Measurements from ENCODE around the gene MATN3. TPM values are rescaled to one million over a fixed set of nuclear protein-coding genes. Genes with fewer than 3 reads are reported as not detected.

Gene MATN3
- total and polyA plus RNA-seq, 2 of the 13 experiments (the other 11 are each of a cell fraction or from before 2014, with no cell fraction given), result 36.1 to 208 TPM

DNA sequence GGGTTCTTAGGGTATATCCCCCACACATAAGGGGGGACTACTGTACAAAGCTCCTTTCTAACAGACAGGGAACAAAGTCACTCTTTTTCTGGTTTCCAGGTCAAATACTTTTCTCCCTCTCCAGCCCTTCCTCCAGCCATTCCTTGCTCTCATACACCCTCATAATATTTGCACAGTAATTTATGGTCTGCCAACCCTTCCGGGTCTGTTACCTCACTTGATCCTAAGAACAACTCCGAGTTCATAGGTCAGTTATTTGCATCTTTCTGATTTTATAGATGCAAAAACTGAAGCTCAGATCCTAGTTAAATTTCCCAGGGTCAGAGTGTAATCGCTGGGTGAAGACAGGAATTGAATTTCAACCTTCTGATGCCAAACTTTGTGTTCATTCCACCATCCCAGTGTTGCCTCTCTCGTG, 14.8 kb upstream of the MATN3 start (continued):
- no peak for TF ChIP-seq TOPORS (CRISPR knock-in tag; IDR thresholded peaks at IDR 0.05)
- no peak for TF ChIP-seq ZNF629 (CRISPR knock-in tag; conservative IDR thresholded peaks at IDR 0.05)
- TF ChIP-seq NR2F1 (CRISPR knock-in tag; IDR thresholded peaks at IDR 0.05), result peak in 1 of 2 experiments; percentile 38; a peak in 1 of 4 replicates
- TF ChIP-seq THAP11 (CRISPR knock-in tag; IDR thresholded peaks at IDR 0.05), result no peak; the same call in 1 of the 2 replicates
- no peak for TF ChIP-seq RFX1 (IDR thresholded peaks at IDR 0.05)
- TF ChIP-seq ZNF317 (CRISPR knock-in tag; IDR thresholded peaks at IDR 0.05), result 0 out of 2 replicates have a peak, but pooled peaks have one; percentile 47
- TF ChIP-seq ZNF530 (CRISPR knock-in tag; IDR thresholded peaks at IDR 0.05; ENCODE audit: low read depth), result no peak
- TF ChIP-seq MEIS2 (CRISPR knock-in tag; IDR thresholded peaks at IDR 0.05), result peak; percentile 68; the same call in 1 of the 2 replicates
- TF ChIP-seq ISL2 (CRISPR knock-in tag; IDR thresholded peaks at IDR 0.05), result peak; percentile 47; the same call in 1 of the 2 replicates
- TF ChIP-seq NR2F6 (IDR thresholded peaks at IDR 0.05), result peak; percentile 80
- peak; percentile 91 for TF ChIP-seq NR2F6 (CRISPR knock-in tag; IDR thresholded peaks at IDR 0.05)
- no peak for TF ChIP-seq BRCA1 (CRISPR knock-in tag; IDR thresholded peaks at IDR 0.05)
- 0 out of 2 replicates have a peak, but pooled peaks have one; percentile 16 for TF ChIP-seq DRAP1 (CRISPR knock-in tag; IDR thresholded peaks at IDR 0.05)
- TF ChIP-seq ELF3 (CRISPR knock-in tag; IDR thresholded peaks at IDR 0.05), result peak; percentile 95
- peak; percentile 79 for TF ChIP-seq SAP130 (CRISPR knock-in tag; IDR thresholded peaks at IDR 0.05; ENCODE audit: low read depth)
- TF ChIP-seq, protein P1, sequence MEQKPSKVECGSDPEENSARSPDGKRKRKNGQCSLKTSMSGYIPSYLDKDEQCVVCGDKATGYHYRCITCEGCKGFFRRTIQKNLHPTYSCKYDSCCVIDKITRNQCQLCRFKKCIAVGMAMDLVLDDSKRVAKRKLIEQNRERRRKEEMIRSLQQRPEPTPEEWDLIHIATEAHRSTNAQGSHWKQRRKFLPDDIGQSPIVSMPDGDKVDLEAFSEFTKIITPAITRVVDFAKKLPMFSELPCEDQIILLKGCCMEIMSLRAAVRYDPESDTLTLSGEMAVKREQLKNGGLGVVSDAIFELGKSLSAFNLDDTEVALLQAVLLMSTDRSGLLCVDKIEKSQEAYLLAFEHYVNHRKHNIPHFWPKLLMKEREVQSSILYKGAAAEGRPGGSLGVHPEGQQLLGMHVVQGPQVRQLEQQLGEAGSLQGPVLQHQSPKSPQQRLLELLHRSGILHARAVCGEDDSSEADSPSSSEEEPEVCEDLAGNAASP (CRISPR knock-in tag; IDR thresholded peaks at IDR 0.05; ENCODE audit: borderline replicate concordance), result peak; percentile 99
- TF ChIP-seq, protein P2, sequence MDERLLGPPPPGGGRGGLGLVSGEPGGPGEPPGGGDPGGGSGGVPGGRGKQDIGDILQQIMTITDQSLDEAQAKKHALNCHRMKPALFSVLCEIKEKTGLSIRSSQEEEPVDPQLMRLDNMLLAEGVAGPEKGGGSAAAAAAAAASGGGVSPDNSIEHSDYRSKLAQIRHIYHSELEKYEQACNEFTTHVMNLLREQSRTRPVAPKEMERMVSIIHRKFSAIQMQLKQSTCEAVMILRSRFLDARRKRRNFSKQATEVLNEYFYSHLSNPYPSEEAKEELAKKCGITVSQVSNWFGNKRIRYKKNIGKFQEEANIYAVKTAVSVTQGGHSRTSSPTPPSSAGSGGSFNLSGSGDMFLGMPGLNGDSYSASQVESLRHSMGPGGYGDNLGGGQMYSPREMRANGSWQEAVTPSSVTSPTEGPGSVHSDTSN (CRISPR knock-in tag; IDR thresholded peaks at IDR 0.05), result no peak
- no peak for TF ChIP-seq ZBTB42 (CRISPR knock-in tag; IDR thresholded peaks at IDR 0.05)
- TF ChIP-seq, protein P3, sequence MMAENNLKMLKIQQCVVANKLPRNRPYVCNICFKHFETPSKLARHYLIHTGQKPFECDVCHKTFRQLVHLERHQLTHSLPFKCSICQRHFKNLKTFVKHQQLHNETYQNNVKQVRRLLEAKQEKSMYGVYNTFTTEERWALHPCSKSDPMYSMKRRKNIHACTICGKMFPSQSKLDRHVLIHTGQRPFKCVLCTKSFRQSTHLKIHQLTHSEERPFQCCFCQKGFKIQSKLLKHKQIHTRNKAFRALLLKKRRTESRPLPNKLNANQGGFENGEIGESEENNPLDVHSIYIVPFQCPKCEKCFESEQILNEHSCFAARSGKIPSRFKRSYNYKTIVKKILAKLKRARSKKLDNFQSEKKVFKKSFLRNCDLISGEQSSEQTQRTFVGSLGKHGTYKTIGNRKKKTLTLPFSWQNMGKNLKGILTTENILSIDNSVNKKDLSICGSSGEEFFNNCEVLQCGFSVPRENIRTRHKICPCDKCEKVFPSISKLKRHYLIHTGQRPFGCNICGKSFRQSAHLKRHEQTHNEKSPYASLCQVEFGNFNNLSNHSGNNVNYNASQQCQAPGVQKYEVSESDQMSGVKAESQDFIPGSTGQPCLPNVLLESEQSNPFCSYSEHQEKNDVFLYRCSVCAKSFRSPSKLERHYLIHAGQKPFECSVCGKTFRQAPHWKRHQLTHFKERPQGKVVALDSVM (CRISPR knock-in tag; IDR thresholded peaks at IDR 0.05), result no peak
- no peak for TF ChIP-seq ATF4 (CRISPR knock-in tag; IDR thresholded peaks at IDR 0.05)
- no peak for TF ChIP-seq TAF1 (CRISPR knock-in tag; IDR thresholded peaks at IDR 0.05)
- TF ChIP-seq ZNF792 (CRISPR knock-in tag; IDR thresholded peaks at IDR 0.05), result peak; percentile 43; the same call in 1 of the 2 replicates
- peak; percentile 26; the same call in 1 of the 2 replicates for TF ChIP-seq FOXK1 (CRISPR knock-in tag; IDR thresholded peaks at IDR 0.05; ENCODE audit: borderline replicate concordance, low read depth)
- no peak for TF ChIP-seq MAF1 (CRISPR knock-in tag; IDR thresholded peaks at IDR 0.05; ENCODE audit: borderline replicate concordance)
- TF ChIP-seq MYNN (CRISPR knock-in tag; IDR thresholded peaks at IDR 0.05; ENCODE audit: low read depth), result no peak
- TF ChIP-seq AKAP8 (CRISPR knock-in tag; IDR thresholded peaks at IDR 0.05), result no peak
- no peak for TF ChIP-seq RFX5 (IDR thresholded peaks at IDR 0.05; ENCODE audit: low read depth, low read length)
- no peak for TF ChIP-seq MZF1 (CRISPR knock-in tag; IDR thresholded peaks at IDR 0.05; ENCODE audit: borderline replicate concordance)
- TF ChIP-seq KLF6 (CRISPR knock-in tag; IDR thresholded peaks at IDR 0.05), result no peak

Data from HepG2 (cell line).